ENCODE results near the gene CDK2AP2. TPM values are rescaled to one million over a fixed set of nuclear protein-coding genes. Genes with fewer than 3 reads are reported as not detected.
A peak's percentile ranks its signal among the peaks of the same experiment; 100 is the strongest.
"Not testable (repeated sequence)": the region's sequence is repeated elsewhere in the genome, so short reads cannot be mapped to it uniquely, and the experiment has no call there.

Gene CDK2AP2
- polyA plus RNA-seq, 1 of the 3 experiments (the other 2 are of a cell fraction): 47.9 TPM

DNA sequence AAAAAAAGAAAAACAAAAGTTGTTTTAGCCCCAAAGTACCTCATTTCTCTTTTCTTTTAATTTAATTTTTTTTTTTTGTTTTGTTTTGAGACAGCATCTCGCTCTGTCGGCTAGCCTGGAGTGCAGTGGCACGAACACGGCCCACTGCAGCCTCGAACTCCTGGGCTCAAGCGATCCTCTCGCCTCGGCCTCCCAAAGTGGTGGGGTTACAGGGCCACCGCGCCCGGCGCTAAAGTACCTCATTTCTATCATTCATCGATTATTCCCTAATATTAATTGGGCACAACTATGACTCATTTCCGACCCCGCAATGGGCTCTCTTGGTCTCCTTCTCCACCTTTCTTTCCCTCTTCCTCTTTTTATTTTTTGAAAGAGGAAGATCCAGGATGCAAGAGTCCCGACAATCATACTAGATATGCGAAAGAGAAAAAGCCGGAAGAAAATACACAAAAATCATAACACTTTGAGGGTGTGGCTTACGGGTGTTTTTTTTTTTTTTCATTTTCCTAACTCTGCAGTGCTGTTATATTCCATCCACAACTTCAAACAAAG lies 25.6 kb downstream of the CDK2AP2 start:
- Histone ChIP-seq H3K27me3 (ENCODE audit: insufficient read depth) (no peaks in the 10 kb centered on the region; the same call in 1 of the 2 replicates), H4K20me1 (ENCODE audit: insufficient read depth) (no peaks in the 10 kb centered on the region), H3K4me1 (ENCODE audit: control insufficient read depth in 1 of 2, insufficient read depth in 2 of 2, low read depth in 1 of 2, low read length in 1 of 2) (peaks cover 6 to 17% of the 10 kb centered on the region in 2 experiments; a peak in 3 of 4 replicates), H3K36me3 (replicated peaks in 1 of 2; ENCODE audit: control insufficient read depth in 1 of 2, insufficient read depth in 2 of 2, low read length in 1 of 2) (no peaks in the 10 kb centered on the region), H2AFZ (ENCODE audit: low read depth) (peak overlapping the region; percentile 99), H3K4me3 (ENCODE audit: low read depth in 2 of 2, low read length in 1 of 2) (peak overlapping the region; percentile 54 to 62), H3K79me2 (ENCODE audit: insufficient read depth) (peaks cover 25% of the 10 kb centered on the region), H3K9me3 (no peaks in the 10 kb centered on the region), H3K27ac (ENCODE audit: low read depth in 2 of 2, low read length in 1 of 2) (peak overlapping the region; percentile 65 to 87; a peak in 3 of 4 replicates), H3F3A (replicated peaks; ENCODE audit: insufficient read depth) (peaks cover 7% of the 10 kb centered on the region), H3K9me2 (no peaks in the 10 kb centered on the region), H3K4me2 (peak overlapping the region; percentile 79), H3K9ac (peak overlapping the region; percentile 55)
- TF ChIP-seq TAF1 (IDR thresholded peaks at IDR 0.05; ENCODE audit: borderline replicate concordance, low read depth, low read length) (no peak), NRF1 (IDR thresholded peaks at IDR 0.05; ENCODE audit: low read depth, low read length) (no peak), GABPA (IDR thresholded peaks at IDR 0.05; ENCODE audit: low read depth) (no peak), RFX5 (IDR thresholded peaks at IDR 0.05; ENCODE audit: low read length) (no peak), TCF12 (IDR thresholded peaks at IDR 0.05) (no peak), SIN3A (IDR thresholded peaks at IDR 0.05; ENCODE audit: borderline replicate concordance, low read depth, low read length) (no peak), YY1 (IDR thresholded peaks at IDR 0.05; ENCODE audit: low read depth) (no peak), REST (IDR thresholded peaks at IDR 0.05; ENCODE audit: low read depth, low read length) (no peak)
- TF ChIP-seq, protein P1, sequence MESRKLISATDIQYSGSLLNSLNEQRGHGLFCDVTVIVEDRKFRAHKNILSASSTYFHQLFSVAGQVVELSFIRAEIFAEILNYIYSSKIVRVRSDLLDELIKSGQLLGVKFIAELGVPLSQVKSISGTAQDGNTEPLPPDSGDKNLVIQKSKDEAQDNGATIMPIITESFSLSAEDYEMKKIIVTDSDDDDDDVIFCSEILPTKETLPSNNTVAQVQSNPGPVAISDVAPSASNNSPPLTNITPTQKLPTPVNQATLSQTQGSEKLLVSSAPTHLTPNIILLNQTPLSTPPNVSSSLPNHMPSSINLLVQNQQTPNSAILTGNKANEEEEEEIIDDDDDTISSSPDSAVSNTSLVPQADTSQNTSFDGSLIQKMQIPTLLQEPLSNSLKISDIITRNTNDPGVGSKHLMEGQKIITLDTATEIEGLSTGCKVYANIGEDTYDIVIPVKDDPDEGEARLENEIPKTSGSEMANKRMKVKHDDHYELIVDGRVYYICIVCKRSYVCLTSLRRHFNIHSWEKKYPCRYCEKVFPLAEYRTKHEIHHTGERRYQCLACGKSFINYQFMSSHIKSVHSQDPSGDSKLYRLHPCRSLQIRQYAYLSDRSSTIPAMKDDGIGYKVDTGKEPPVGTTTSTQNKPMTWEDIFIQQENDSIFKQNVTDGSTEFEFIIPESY (IDR thresholded peaks at IDR 0.05; ENCODE audit: borderline replicate concordance, low read depth): no peak
- no peak for DNase-seq
- ChIA-PET POLR2A (interaction anchor here (1.4 kb wide), 1 partner anchor 13 kb away, joined by 6 read pairs; the partner anchor contains the start of gene TMEM134), CTCF (interaction anchor here (0.8 to 1.1 kb wide), 2 partner anchors 131 to 136 kb away, joined by 3 read pairs; no protein-coding TSS in a partner anchor)
- WGBS (ENCODE audit: low lambda C conversion rate): 31% methylated on average over 19 of the region's 19 CpGs

- not testable (repeated sequence) for H3K4me2 ChIP-seq; H3K9me3 ChIP-seq; H4K20me1 ChIP-seq (ENCODE audit: insufficient read depth); H2AFZ ChIP-seq (ENCODE audit: low read depth); H3K4me3 ChIP-seq (ENCODE audit: low read depth in 2 of 2, low read length in 1 of 2); DNase-seq; H3F3A ChIP-seq (replicated peaks; ENCODE audit: insufficient read depth); H3K4me1 ChIP-seq (ENCODE audit: control insufficient read depth in 1 of 2, insufficient read depth in 2 of 2, low read depth in 1 of 2, low read length in 1 of 2); H3K79me2 ChIP-seq (ENCODE audit: insufficient read depth); H3K27ac ChIP-seq (ENCODE audit: low read depth in 2 of 2, low read length in 1 of 2); H3K27me3 ChIP-seq (ENCODE audit: insufficient read depth); H3K36me3 ChIP-seq (replicated peaks in 1 of 2; ENCODE audit: control insufficient read depth in 1 of 2, insufficient read depth in 2 of 2, low read length in 1 of 2); H3K9ac ChIP-seq; H3K9me2 ChIP-seq
- CTCF ChIA-PET: interaction anchor here (1.2 to 1.4 kb wide), 2 partner anchors 88 to 95 kb away, joined by 3 read pairs; no protein-coding TSS in a partner anchor
- 67% methylated on average over 14 of the region's 16 CpGs for WGBS (ENCODE audit: low lambda C conversion rate)
- POLR2A ChIA-PET: interaction anchor here (0.7 kb wide), 1 partner anchor 24 kb away, joined by 4 read pairs; no protein-coding TSS in a partner anchor
Observed at GRCh38 chr11:67477344-67478050, 30.5 kb downstream of the CDK2AP2 start.

DNA sequence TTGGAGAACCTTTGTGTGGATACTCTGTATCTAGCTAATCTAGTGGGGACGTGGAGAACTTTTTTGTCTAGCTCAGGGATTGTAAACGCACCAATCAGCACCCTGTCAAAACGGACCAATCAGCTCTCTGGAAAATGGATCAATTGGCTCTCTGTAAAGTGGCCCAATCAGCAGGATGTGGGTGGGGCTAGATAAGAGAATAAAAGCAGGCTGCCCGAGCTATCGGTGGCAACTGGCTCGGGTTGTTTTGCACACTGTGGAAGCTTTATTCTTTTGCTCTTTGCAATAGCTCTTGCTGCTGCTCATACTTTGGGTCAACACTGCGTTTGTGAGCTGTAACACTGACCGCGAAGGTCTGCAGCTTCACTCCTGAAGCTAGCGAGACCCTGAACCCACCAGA lies 31.3 kb downstream of the CDK2AP2 start:
- H3K4me2 ChIP-seq; H3K9me2 ChIP-seq; H3K79me2 ChIP-seq (ENCODE audit: insufficient read depth); H3K9ac ChIP-seq; H3F3A ChIP-seq (replicated peaks; ENCODE audit: insufficient read depth); H3K4me1 ChIP-seq (ENCODE audit: control insufficient read depth in 1 of 2, insufficient read depth in 2 of 2, low read depth in 1 of 2, low read length in 1 of 2); H3K27me3 ChIP-seq (ENCODE audit: insufficient read depth); H2AFZ ChIP-seq (ENCODE audit: low read depth); H4K20me1 ChIP-seq (ENCODE audit: insufficient read depth); H3K27ac ChIP-seq (ENCODE audit: low read depth in 2 of 2, low read length in 1 of 2); H3K4me3 ChIP-seq (ENCODE audit: low read depth in 2 of 2, low read length in 1 of 2); H3K36me3 ChIP-seq (replicated peaks in 1 of 2; ENCODE audit: control insufficient read depth in 1 of 2, insufficient read depth in 2 of 2, low read length in 1 of 2); DNase-seq; H3K9me3 ChIP-seq: not testable (repeated sequence)
- 78% methylated on average over 10 of the region's 10 CpGs for WGBS (ENCODE audit: low lambda C conversion rate)
- CTCF ChIA-PET: interaction anchor here (1.2 to 1.5 kb wide), 3 partner anchors 87 to 131 kb away, joined by 3 read pairs; no protein-coding TSS in a partner anchor
- POLR2A ChIA-PET: interaction anchor here (0.7 kb wide), 1 partner anchor 25 kb away, joined by 4 read pairs; no protein-coding TSS in a partner anchor
